Measurements from ENCODE around the gene ATP5PD.
"Not testable (repeated sequence)": the region's sequence is repeated elsewhere in the genome, so short reads cannot be mapped to it uniquely, and the experiment has no call there.

The ATP5PD gene

GRCh38 chr17:75034236-75034908, 12.4 kb downstream of the ATP5PD start:
- DNase-seq (ENCODE audit: extremely low spot score): peak; percentile 85
- ChIA-PET CTCF (interaction anchor here (0.9 to 2.3 kb wide), 8 partner anchors 9 to 167 kb away, joined by 3 to 8 read pairs (median 6); partner anchors contain the start of gene MRPL58), POLR2A (interaction anchor here (1.0 kb wide), 1 partner anchor 23 kb away, joined by 3 read pairs; no protein-coding TSS in a partner anchor)
- TF ChIP-seq CTCF (IDR thresholded peaks at IDR 0.05; ENCODE audit: control extremely low read depth, extremely low read depth, low read depth, missing control alignments): peak; percentile 4

GRCh38 chr17:75033346-75034235, 13.2 kb downstream of the ATP5PD start:
- no peak for TF ChIP-seq CTCF (IDR thresholded peaks at IDR 0.05; ENCODE audit: control extremely low read depth, extremely low read depth, low read depth, missing control alignments)
- POLR2A ChIA-PET: interaction anchor here (1.0 kb wide), 1 partner anchor 22 kb away, joined by 3 read pairs; no protein-coding TSS in a partner anchor
- CTCF ChIA-PET: interaction anchor here (1.4 to 2.3 kb wide), 5 partner anchors 9 to 81 kb away, joined by 4 to 8 read pairs (median 6); no protein-coding TSS in a partner anchor
- DNase-seq (ENCODE audit: extremely low spot score): peak; percentile 80

GRCh38 chr17:75032720-75033280, 14.0 kb downstream of the ATP5PD start:
- CTCF ChIA-PET: interaction anchor here (1.2 to 2.2 kb wide), 6 partner anchors 18 to 109 kb away, joined by 3 to 19 read pairs (median 5); partner anchors contain the start of genes MRPL58, NT5C and OTOP2
- POLR2A ChIA-PET: no interaction called here
- no peak for DNase-seq (ENCODE audit: extremely low spot score)
- no peak for TF ChIP-seq CTCF (IDR thresholded peaks at IDR 0.05; ENCODE audit: control extremely low read depth, extremely low read depth, low read depth, missing control alignments)

GRCh38 chr17:75031972-75032719, 14.6 kb downstream of the ATP5PD start:
- POLR2A ChIA-PET: interaction anchor here (1.1 to 2.1 kb wide), 2 partner anchors 13 to 20 kb away, joined by 5 read pairs; partner anchors contain the start of gene MRPL58
- TF ChIP-seq CTCF (IDR thresholded peaks at IDR 0.05; ENCODE audit: control extremely low read depth, extremely low read depth, low read depth, missing control alignments): no peak
- DNase-seq (ENCODE audit: extremely low spot score): peak; percentile 77
- CTCF ChIA-PET: interaction anchor here (0.8 to 2.2 kb wide), 11 partner anchors 13 to 139 kb away, joined by 3 to 19 read pairs (median 4); partner anchors contain the start of genes MRPL58, NT5C and OTOP2

GRCh38 chr17:75030161-75030560, 16.6 kb downstream of the ATP5PD start:
- POLR2A ChIA-PET: interaction anchor here (2.1 kb wide), 1 partner anchor 18 kb away, joined by 5 read pairs; the partner anchor contains the start of gene MRPL58
- no peak for DNase-seq (ENCODE audit: extremely low spot score)

GRCh38 chr17:75026650-75027049, 20.1 kb downstream of the ATP5PD start:
- POLR2A ChIA-PET; DNase-seq (ENCODE audit: extremely low spot score); CTCF ChIA-PET: not testable (repeated sequence)

More at GRCh38 chr17:75030161-75030560, 16.6 kb downstream of the ATP5PD start:
- TF ChIP-seq CTCF (IDR thresholded peaks at IDR 0.05; ENCODE audit: control extremely low read depth, extremely low read depth, low read depth, missing control alignments): no peak
- CTCF ChIA-PET: interaction anchor here (1.1 to 3.2 kb wide), 2 partner anchors 13 to 18 kb away, joined by 3 to 14 read pairs; partner anchors contain the start of gene MRPL58

GRCh38 chr17:75025398-75025734, 21.4 kb downstream of the ATP5PD start:
- POLR2A ChIA-PET; DNase-seq (ENCODE audit: extremely low spot score): not testable (repeated sequence)
- CTCF ChIA-PET: interaction anchor here (0.8 to 2.9 kb wide), 4 partner anchors 13 to 176 kb away, joined by 3 to 18 read pairs (median 6); partner anchors contain the start of gene MRPL58
